Fibroblast of gingiva (primary cell): ENCODE results near the gene CDKN2C.
"Not testable (repeated sequence)": the region's sequence is repeated elsewhere in the genome, so short reads cannot be mapped to it uniquely, and the experiment has no call there.

Experiments used
- DNase-seq: peaks from one replicate; pipeline ENCODE4 v3.0.0-alpha.2; 2011; ENCODE audit warnings: low read depth

CDKN2C gene

GRCh38 chr1:50969611-50970508 lies at the start of gene CDKN2C:
Gene CDKN2C (plus strand): TSS chr1:50970245. CDS start chr1:50970369, 124 bp downstream.
- DNase-seq: peak; percentile 90

GRCh38 chr1:50920409-50920808 lies 49.6 kb upstream of the CDKN2C start:
- no peak for DNase-seq

GRCh38 chr1:50921029-50921428 lies 49.0 kb upstream of the CDKN2C start:
- no peak for DNase-seq

- no peak for DNase-seq
Measured at GRCh38 chr1:50923564-50923963, 46.5 kb upstream of the CDKN2C start.

GRCh38 chr1:50929376-50929958 lies 40.6 kb upstream of the CDKN2C start:
- peak; percentile 39 for DNase-seq

GRCh38 chr1:50930193-50930592 lies 39.9 kb upstream of the CDKN2C start:
- DNase-seq: no peak

- no peak for DNase-seq
Measured at GRCh38 chr1:50930965-50931737, 38.9 kb upstream of the CDKN2C start.

- DNase-seq: not testable (repeated sequence)
Measured at GRCh38 chr1:50932043-50932442, 38.0 kb upstream of the CDKN2C start.

- not testable (repeated sequence) for DNase-seq
Measured at GRCh38 chr1:50933770-50934169, 36.3 kb upstream of the CDKN2C start.

- DNase-seq: no peak
Measured at GRCh38 chr1:50934838-50935237, 35.2 kb upstream of the CDKN2C start.

- DNase-seq: not testable (repeated sequence)
Measured at GRCh38 chr1:50935276-50935675, 34.8 kb upstream of the CDKN2C start.

- peak; percentile 41 for DNase-seq
Measured at GRCh38 chr1:50936321-50936720, 33.7 kb upstream of the CDKN2C start.

GRCh38 chr1:50940291-50940690 lies 29.8 kb upstream of the CDKN2C start:
- DNase-seq: no peak

GRCh38 chr1:50942334-50942733 lies 27.7 kb upstream of the CDKN2C start:
- no peak for DNase-seq

- DNase-seq: no peak
Measured at GRCh38 chr1:50949286-50949982, 20.6 kb upstream of the CDKN2C start.

GRCh38 chr1:50950396-50950795 lies 19.6 kb upstream of the CDKN2C start:
- DNase-seq: no peak

GRCh38 chr1:50952566-50952965 lies 17.5 kb upstream of the CDKN2C start:
- not testable (repeated sequence) for DNase-seq

GRCh38 chr1:50955116-50955515 lies 14.9 kb upstream of the CDKN2C start:
- no peak for DNase-seq

GRCh38 chr1:50959303-50959912 lies 10.6 kb upstream of the CDKN2C start:
- peak; percentile 27 for DNase-seq

- peak; percentile 97 for DNase-seq
Measured at GRCh38 chr1:50959913-50960844, 9.9 kb upstream of the CDKN2C start, which contains the start of gene FAF1. Gene FAF1 (minus strand): TSS chr1:50960267. CDS start chr1:50959811, 456 bp downstream.
